ENCODE results near the gene ANKS1A. TPM values are rescaled to one million over a fixed set of nuclear protein-coding genes. Genes with fewer than 3 reads are reported as not detected.
A peak's percentile ranks its signal among the peaks of the same experiment; 100 is the strongest.

Gene ANKS1A
- total and polyA plus RNA-seq, 2 experiments from 2014 or later: 3.2 to 4.4 TPM

- Histone ChIP-seq H3K79me2 (ENCODE audit: insufficient read depth) (0 out of 2 replicates have a peak, but pooled peaks cover 3% of the 10 kb centered on the region), H3F3A (ENCODE audit: insufficient read depth) (peaks cover 20% of the 10 kb centered on the region), H3K27me3 (replicated peaks; ENCODE audit: insufficient read depth) (no peaks in the 10 kb centered on the region), H3K4me3 (no peak overlapping the region), H3K9me2 (ENCODE audit: insufficient read depth) (no peaks in the 10 kb centered on the region), H4K20me1 (ENCODE audit: insufficient read depth) (no peaks in the 10 kb centered on the region; the same call in 1 of the 2 replicates), H2AFZ (no peak overlapping the region), H3K27ac (no peak overlapping the region), H3K9ac (no peak overlapping the region), H3K36me3 (ENCODE audit: low read depth) (no peaks in the 10 kb centered on the region), H3K4me1 (ENCODE audit: insufficient read depth) (peaks cover 11% of the 10 kb centered on the region), H3K4me2 (ENCODE audit: unreplicated experiment) (no peak overlapping the region), H3K9me3 (ENCODE audit: low read depth) (no peaks in the 10 kb centered on the region)
- 83 to 85% methylated on average over 4 of the region's 4 CpGs for WGBS, 2 experiments (ENCODE audit: low coverage in 1 of 2, low lambda C conversion rate in 2 of 2, missing lambda C conversion rate in 2 of 2)
- TF ChIP-seq EZH2 (IDR thresholded peaks at IDR 0.05; ENCODE audit: insufficient read depth, poor library complexity, severe bottlenecking): no peak
- TF ChIP-seq EZH2phosphoT487 (IDR thresholded peaks at IDR 0.05; ENCODE audit: insufficient read depth, low read depth): no peak
- DNase-seq: no peak
- in situ Hi-C loops (cut with MboI): no loop called here
These were observed 31.0 kb downstream of the ANKS1A start for GRCh38 chr6:34920097-34920496.

- Histone ChIP-seq H3K27ac (no peak overlapping the region), H3K4me1 (ENCODE audit: insufficient read depth) (peaks cover 27% of the 10 kb centered on the region), H2AFZ (no peak overlapping the region), H3K36me3 (ENCODE audit: low read depth) (no peaks in the 10 kb centered on the region), H3K4me2 (ENCODE audit: unreplicated experiment) (no peak overlapping the region), H3K9me3 (ENCODE audit: low read depth) (no peaks in the 10 kb centered on the region), H3F3A (ENCODE audit: insufficient read depth) (peaks cover 24% of the 10 kb centered on the region), H3K4me3 (no peak overlapping the region), H4K20me1 (ENCODE audit: insufficient read depth) (no peaks in the 10 kb centered on the region; the same call in 1 of the 2 replicates), H3K9ac (no peak overlapping the region), H3K79me2 (ENCODE audit: insufficient read depth) (peaks cover under 1% of the 10 kb centered on the region; the same call in 1 of the 2 replicates), H3K27me3 (replicated peaks; ENCODE audit: insufficient read depth) (no peaks in the 10 kb centered on the region), H3K9me2 (ENCODE audit: insufficient read depth) (no peaks in the 10 kb centered on the region)
- 32 to 45% methylated on average over 3 of the region's 3 CpGs for WGBS, 2 experiments (ENCODE audit: low coverage in 1 of 2, low lambda C conversion rate in 2 of 2, missing lambda C conversion rate in 2 of 2)
- in situ Hi-C loops (cut with MboI): no loop called here
- TF ChIP-seq EZH2phosphoT487 (IDR thresholded peaks at IDR 0.05; ENCODE audit: insufficient read depth, low read depth) (no peak), EZH2 (IDR thresholded peaks at IDR 0.05; ENCODE audit: insufficient read depth, poor library complexity, severe bottlenecking) (no peak)
- DNase-seq: peak; percentile 87
These were observed 33.2 kb downstream of the ANKS1A start for GRCh38 chr6:34922177-34922663.

- Histone ChIP-seq H3K27ac (no peak overlapping the region), H2AFZ (no peak overlapping the region), H3K4me3 (no peak overlapping the region), H3K36me3 (ENCODE audit: low read depth) (no peaks in the 10 kb centered on the region), H3K9me2 (ENCODE audit: insufficient read depth) (no peaks in the 10 kb centered on the region), H3K4me1 (ENCODE audit: insufficient read depth) (peaks cover 17% of the 10 kb centered on the region), H3F3A (ENCODE audit: insufficient read depth) (peaks cover 17% of the 10 kb centered on the region), H3K9me3 (ENCODE audit: low read depth) (no peaks in the 10 kb centered on the region), H4K20me1 (ENCODE audit: insufficient read depth) (no peaks in the 10 kb centered on the region), H3K79me2 (ENCODE audit: insufficient read depth) (peaks cover 16% of the 10 kb centered on the region; the same call in 1 of the 2 replicates), H3K4me2 (ENCODE audit: unreplicated experiment) (no peak overlapping the region), H3K27me3 (replicated peaks; ENCODE audit: insufficient read depth) (no peaks in the 10 kb centered on the region), H3K9ac (no peak overlapping the region)
- TF ChIP-seq EZH2phosphoT487 (IDR thresholded peaks at IDR 0.05; ENCODE audit: insufficient read depth, low read depth) (no peak), EZH2 (IDR thresholded peaks at IDR 0.05; ENCODE audit: insufficient read depth, poor library complexity, severe bottlenecking) (no peak)
- no peak for DNase-seq
- 92 to 97% methylated on average over 9 of the region's 9 CpGs for WGBS, 2 experiments (ENCODE audit: low coverage in 1 of 2, low lambda C conversion rate in 2 of 2, missing lambda C conversion rate in 2 of 2)
- in situ Hi-C loops (cut with MboI): no loop called here
These were observed 36.0 kb downstream of the ANKS1A start for GRCh38 chr6:34924831-34925625.

GRCh38 chr6:34926655-34927054 lies 37.6 kb downstream of the ANKS1A start:
- Histone ChIP-seq H3K4me1 (ENCODE audit: insufficient read depth) (peaks cover 17% of the 10 kb centered on the region), H3K9ac (no peak overlapping the region), H3K4me3 (no peak overlapping the region), H3K4me2 (ENCODE audit: unreplicated experiment) (peak overlapping the region; percentile 30), H3K9me2 (ENCODE audit: insufficient read depth) (no peaks in the 10 kb centered on the region), H3K27ac (no peak overlapping the region), H3K9me3 (ENCODE audit: low read depth) (no peaks in the 10 kb centered on the region), H3K36me3 (ENCODE audit: low read depth) (no peaks in the 10 kb centered on the region), H3K27me3 (replicated peaks; ENCODE audit: insufficient read depth) (no peaks in the 10 kb centered on the region), H2AFZ (no peak overlapping the region), H3F3A (ENCODE audit: insufficient read depth) (peaks cover 16% of the 10 kb centered on the region), H3K79me2 (ENCODE audit: insufficient read depth) (peaks cover 16% of the 10 kb centered on the region; the same call in 1 of the 2 replicates), H4K20me1 (ENCODE audit: insufficient read depth) (no peaks in the 10 kb centered on the region)
- TF ChIP-seq EZH2 (IDR thresholded peaks at IDR 0.05; ENCODE audit: insufficient read depth, poor library complexity, severe bottlenecking) (no peak), EZH2phosphoT487 (IDR thresholded peaks at IDR 0.05; ENCODE audit: insufficient read depth, low read depth) (no peak)
- DNase-seq: peak; percentile 73
- in situ Hi-C loops (cut with MboI): no loop called here
